GM12874 (cell line): Measurements from ENCODE around the gene MATCAP1.

Source experiments
- CTCF ChIP-seq: IDR thresholded peaks from 2 replicates; pipeline ENCODE4 v1.5.1; 2011; ENCODE audit warnings: low read depth, mild to moderate bottlenecking, control low read depth, low read length, moderate library complexity; ENCODE audit not compliant: insufficient read depth

MATCAP1 gene

GRCh38 chr16:67167588-67167987, 16.2 kb downstream of the MATCAP1 start:
- no peak for TF ChIP-seq CTCF

GRCh38 chr16:67166598-67167168, 17.1 kb downstream of the MATCAP1 start:
- 0 out of 2 replicates have a peak, but pooled peaks have one; percentile 4 for TF ChIP-seq CTCF

GRCh38 chr16:67166110-67166547, 17.6 kb downstream of the MATCAP1 start:
- TF ChIP-seq CTCF, result no peak

GRCh38 chr16:67165121-67166078, 18.4 kb downstream of the MATCAP1 start:
- no peak for TF ChIP-seq CTCF

GRCh38 chr16:67164599-67165061, 19.1 kb downstream of the MATCAP1 start, which contains the start of gene HSF4:
HSF4 (plus strand) TSS chr16:67164745; CDS start chr16:67164812, 67 bp downstream.
- TF ChIP-seq CTCF, result no peak

GRCh38 chr16:67163999-67164558, 19.7 kb downstream of the MATCAP1 start:
- no peak for TF ChIP-seq CTCF
